Measurements from ENCODE around the gene PLEKHA5. TPM values are rescaled to one million over a fixed set of nuclear protein-coding genes. Genes with fewer than 3 reads are reported as not detected.

PLEKHA5 gene
- total and polyA plus RNA-seq, 2 experiments from 2014 or later: 82.8 to 112 TPM

GRCh38 chr12:19306366-19306765 lies 176.8 kb downstream of the PLEKHA5 start:
- no peak overlapping the region for H3K4me2 ChIP-seq
- H4K20me1 ChIP-seq (replicated peaks; ENCODE audit: insufficient read depth): no peaks in the 10 kb centered on the region
- Mint-ChIP-seq H3K4me1 (peaks cover 5% of the 10 kb centered on the region; the same call in 1 of the 3 replicates), H3K4me3 (no peak overlapping the region), H3K9me3 (no peaks in the 10 kb centered on the region; the same call in 2 of the 3 replicates), H3K27ac (no peak overlapping the region), H3K36me3 (ENCODE audit: low read depth) (peaks cover 30% of the 10 kb centered on the region), H3K27me3 (ENCODE audit: insufficient read depth, low read depth, poor library complexity) (peaks cover 14% of the 10 kb centered on the region)
- no peak for TF ChIP-seq REST (IDR thresholded peaks at IDR 0.05; ENCODE audit: unreplicated experiment)
- TF ChIP-seq POLR2AphosphoS5 (IDR thresholded peaks at IDR 0.05; ENCODE audit: low read depth): no peak
- TF ChIP-seq STAT1 (IDR thresholded peaks at IDR 0.05; ENCODE audit: unreplicated experiment): no peak
- TF ChIP-seq ZNF462 (CRISPR knock-in tag; IDR thresholded peaks at IDR 0.05): no peak
- no peak for TF ChIP-seq CREB1 (CRISPR knock-in tag; IDR thresholded peaks at IDR 0.05; ENCODE audit: low read depth)
- no peak for TF ChIP-seq CTCF (conservative IDR thresholded peaks at IDR 0.05; ENCODE audit: low read depth in 2 of 2)
- no peak for TF ChIP-seq ZNF331 (CRISPR knock-in tag; IDR thresholded peaks at IDR 0.05; ENCODE audit: low read depth)
- no peak for TF ChIP-seq EZH2phosphoT487 (IDR thresholded peaks at IDR 0.05; ENCODE audit: unreplicated experiment)
- TF ChIP-seq, protein P1, sequence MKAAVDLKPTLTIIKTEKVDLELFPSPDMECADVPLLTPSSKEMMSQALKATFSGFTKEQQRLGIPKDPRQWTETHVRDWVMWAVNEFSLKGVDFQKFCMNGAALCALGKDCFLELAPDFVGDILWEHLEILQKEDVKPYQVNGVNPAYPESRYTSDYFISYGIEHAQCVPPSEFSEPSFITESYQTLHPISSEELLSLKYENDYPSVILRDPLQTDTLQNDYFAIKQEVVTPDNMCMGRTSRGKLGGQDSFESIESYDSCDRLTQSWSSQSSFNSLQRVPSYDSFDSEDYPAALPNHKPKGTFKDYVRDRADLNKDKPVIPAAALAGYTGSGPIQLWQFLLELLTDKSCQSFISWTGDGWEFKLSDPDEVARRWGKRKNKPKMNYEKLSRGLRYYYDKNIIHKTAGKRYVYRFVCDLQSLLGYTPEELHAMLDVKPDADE (IDR thresholded peaks at IDR 0.05): no peak
- no peak for TF ChIP-seq JUNB (IDR thresholded peaks at IDR 0.05; ENCODE audit: unreplicated experiment)
- TF ChIP-seq NANOG (IDR thresholded peaks at IDR 0.05; ENCODE audit: borderline replicate concordance): no peak
- no peak for TF ChIP-seq ZNF114 (CRISPR knock-in tag; IDR thresholded peaks at IDR 0.05)
- no peak for TF ChIP-seq EZH2 (IDR thresholded peaks at IDR 0.05; ENCODE audit: low read depth, unreplicated experiment)
- ATAC-seq: no peak; the same call in 1 of the 3 replicates
- peaks cover 3% of the 10 kb centered on the region; the same call in 1 of the 2 replicates for H3K9me2 ChIP-seq (ENCODE audit: insufficient read depth)
- no peak overlapping the region for H3K4me3 ChIP-seq
- H3K4me1 ChIP-seq (ENCODE audit: insufficient read depth): 0 out of 2 replicates have a peak, but pooled peaks cover 1% of the 10 kb centered on the region
- H3F3A ChIP-seq (replicated peaks; ENCODE audit: low read depth): no peaks in the 10 kb centered on the region
- no peaks in the 10 kb centered on the region for H3K79me2 ChIP-seq (replicated peaks; ENCODE audit: insufficient read depth)
- H3K27ac ChIP-seq (ENCODE audit: low read depth): no peak overlapping the region; the same call in 1 of the 2 replicates
- no peaks in the 10 kb centered on the region; the same call in 1 of the 2 replicates for H3K36me3 ChIP-seq (ENCODE audit: insufficient read depth)
- no peaks in the 10 kb centered on the region for H3K27me3 ChIP-seq (ENCODE audit: insufficient read depth)
- peak; percentile 8 for DNase-seq (ENCODE audit: low spot score)
- no peak overlapping the region for H2AFZ ChIP-seq

Data from GM23338 (cell line).